SK-N-SH treated with all-trans-retinoic acid at 6 μM for 48 hours (cell line): ENCODE results near the gene CNNM1.

Experiments
- ATAC-seq: fragments of 200-7000 bp; cut with Tn5 transposase; 3 replicates; pipeline ENCODE4 v1.9.1; 2020; ENCODE audit warnings: mild to moderate bottlenecking, moderate library complexity
- ARNTL ChIP-seq: fragments of 450-650 bp; formaldehyde crosslinking; IDR thresholded peaks from 2 replicates; pipeline ENCODE4 v1.5.0; 2020; ENCODE audit warnings: low read depth, mild to moderate bottlenecking, moderate library complexity, borderline replicate concordance
- BACH2 ChIP-seq: fragments of 250-450 bp; sonication (Bioruptor Pico); IDR thresholded peaks from 2 replicates; pipeline ENCODE4 v1.9.0; 2021; ENCODE audit warnings: mild to moderate bottlenecking, borderline replicate concordance
- CSDC2 ChIP-seq: fragments of 250-450 bp; sonication (Bioruptor Pico); IDR thresholded peaks from 2 replicates; pipeline ENCODE4 v1.5.0; 2020; ENCODE audit warnings: mild to moderate bottlenecking, moderate library complexity
- ESRRG ChIP-seq: fragments of 250-450 bp; sonication (Bioruptor Pico); IDR thresholded peaks from 2 replicates; pipeline ENCODE4 v1.6.1; 2021; ENCODE audit warnings: mild to moderate bottlenecking
- GLIS3 ChIP-seq: fragments of 250-450 bp; sonication (Bioruptor Pico); IDR thresholded peaks from 2 replicates; pipeline ENCODE4 v1.5.0; 2020; ENCODE audit warnings: mild to moderate bottlenecking, moderate library complexity
- ISL1 ChIP-seq: fragments of 250-450 bp; sonication (Bioruptor Pico); IDR thresholded peaks from 2 replicates; pipeline ENCODE4 v2.1.2; 2022; ENCODE audit warnings: mild to moderate bottlenecking, moderate library complexity
- OSR1 ChIP-seq: fragments of 250-450 bp; sonication (Bioruptor Pico); IDR thresholded peaks from 2 replicates; pipeline ENCODE4 v1.8.0; 2022; ENCODE audit warnings: moderate library complexity, mild to moderate bottlenecking, inconsistent platforms
- PPARA ChIP-seq: fragments of 250-450 bp; sonication (Bioruptor Pico); IDR thresholded peaks from 2 replicates; pipeline ENCODE4 v1.5.0; 2020; ENCODE audit warnings: mild to moderate bottlenecking, borderline replicate concordance
- RARB ChIP-seq: fragments of 250-450 bp; sonication (Bioruptor Pico); IDR thresholded peaks from 2 replicates; pipeline ENCODE4 v1.8.0; 2021; ENCODE audit warnings: mild to moderate bottlenecking, moderate library complexity
- SNAI2 ChIP-seq: fragments of 250-450 bp; sonication (Bioruptor Pico); IDR thresholded peaks from 2 replicates; pipeline ENCODE4 v1.5.0; 2020; ENCODE audit warnings: mild to moderate bottlenecking, moderate library complexity
- TCF4 ChIP-seq: fragments of 250-450 bp; sonication (Bioruptor Pico); IDR thresholded peaks from 2 replicates; pipeline ENCODE4 v1.8.0; 2021; ENCODE audit warnings: mild to moderate bottlenecking, moderate library complexity, borderline replicate concordance
- TOX ChIP-seq: fragments of 250-450 bp; sonication (Bioruptor Pico); IDR thresholded peaks from 2 replicates; pipeline ENCODE4 v1.8.0; 2021; ENCODE audit warnings: mild to moderate bottlenecking, moderate library complexity, borderline replicate concordance
- ZC3H10 ChIP-seq: fragments of 250-450 bp; sonication (Bioruptor Pico); IDR thresholded peaks from 2 replicates; pipeline ENCODE4 v1.5.1; 2021; ENCODE audit warnings: mild to moderate bottlenecking, moderate library complexity
- ZFP3 ChIP-seq: fragments of 250-450 bp; sonication (Bioruptor Pico); IDR thresholded peaks from 2 replicates; pipeline ENCODE4 v1.5.0; 2020; ENCODE audit warnings: mild to moderate bottlenecking, moderate library complexity
- ZFP30 ChIP-seq: fragments of 450-650 bp; formaldehyde crosslinking; IDR thresholded peaks from 2 replicates; pipeline ENCODE4 v1.5.0; 2022; ENCODE audit warnings: mild to moderate bottlenecking, moderate library complexity
- ZNF565 ChIP-seq: fragments of 450-650 bp; formaldehyde crosslinking; conservative IDR thresholded peaks from 2 replicates; pipeline ENCODE4 v1.5.0; 2020; ENCODE audit warnings: low read depth, mild to moderate bottlenecking, moderate library complexity
- ZNF70 ChIP-seq: fragments of 450-650 bp; formaldehyde crosslinking; IDR thresholded peaks from 2 replicates; pipeline ENCODE4 v1.5.0; 2020; ENCODE audit warnings: mild to moderate bottlenecking, moderate library complexity
- ZNF8 ChIP-seq: fragments of 450-650 bp; formaldehyde crosslinking; IDR thresholded peaks from 2 replicates; pipeline ENCODE4 v1.5.0; 2020; ENCODE audit warnings: mild to moderate bottlenecking, moderate library complexity
- TF ChIP-seq, protein P1 (sequence below): fragments of 250-450 bp; sonication (Bioruptor Pico); IDR thresholded peaks from 2 replicates; pipeline ENCODE4 v1.8.0; 2020; ENCODE audit warnings: mild to moderate bottlenecking, moderate library complexity, borderline replicate concordance
- TF ChIP-seq, protein P2 (sequence below): fragments of 250-450 bp; sonication (Bioruptor Pico); IDR thresholded peaks from 2 replicates; pipeline ENCODE4 v1.5.0; 2020; ENCODE audit warnings: mild to moderate bottlenecking, moderate library complexity
- TF ChIP-seq, protein P3 (sequence below): fragments of 250-450 bp; sonication (Bioruptor Pico); IDR thresholded peaks from 2 replicates; pipeline ENCODE4 v1.5.1; 2021; ENCODE audit warnings: mild to moderate bottlenecking, moderate library complexity
- TF ChIP-seq, protein P4 (sequence below): fragments of 250-450 bp; sonication (Bioruptor Pico); IDR thresholded peaks from 2 replicates; pipeline ENCODE4 v1.5.1; 2020; ENCODE audit warnings: low read depth, mild to moderate bottlenecking, moderate library complexity
- TF ChIP-seq, protein P5 (sequence below): fragments of 250-450 bp; sonication (Bioruptor Pico); IDR thresholded peaks from 2 replicates; pipeline ENCODE4 v1.8.0; 2021; ENCODE audit warnings: low read depth, mild to moderate bottlenecking, moderate library complexity, borderline replicate concordance

The CNNM1 gene

DNA sequence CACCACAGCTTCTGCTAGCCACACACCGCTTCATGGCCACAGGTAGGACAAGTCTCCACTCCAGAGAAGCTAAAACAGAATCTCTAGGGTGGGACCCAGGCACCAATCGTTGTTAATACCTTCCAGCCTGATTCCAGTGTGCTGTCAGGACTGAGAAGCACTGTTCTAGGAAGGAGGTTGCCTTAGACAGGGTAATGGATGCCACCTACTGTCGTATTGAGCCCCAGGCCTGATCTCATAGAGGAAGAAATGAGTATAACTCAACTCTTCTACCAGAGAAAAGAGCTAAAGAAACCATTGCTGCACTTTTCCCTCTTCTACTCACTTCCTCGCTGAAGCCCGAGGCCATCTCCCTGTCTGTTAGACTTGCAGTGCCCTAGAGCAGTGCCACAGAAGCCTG, 31.8 kb downstream of the CNNM1 start:
- TF ChIP-seq OSR1 (no peak), BACH2 (CRISPR knock-in tag) (no peak), ZNF8 (CRISPR knock-in tag) (no peak), ISL1 (CRISPR knock-in tag) (no peak), GLIS3 (CRISPR knock-in tag) (no peak), ARNTL (no peak), TCF4 (CRISPR knock-in tag) (no peak), RARB (CRISPR knock-in tag) (no peak), ESRRG (CRISPR knock-in tag) (no peak), ZFP3 (CRISPR knock-in tag) (no peak), TOX (CRISPR knock-in tag) (no peak), ZNF70 (CRISPR knock-in tag) (no peak), ZFP30 (CRISPR knock-in tag) (no peak), SNAI2 (CRISPR knock-in tag) (no peak)
- TF ChIP-seq, protein P1, sequence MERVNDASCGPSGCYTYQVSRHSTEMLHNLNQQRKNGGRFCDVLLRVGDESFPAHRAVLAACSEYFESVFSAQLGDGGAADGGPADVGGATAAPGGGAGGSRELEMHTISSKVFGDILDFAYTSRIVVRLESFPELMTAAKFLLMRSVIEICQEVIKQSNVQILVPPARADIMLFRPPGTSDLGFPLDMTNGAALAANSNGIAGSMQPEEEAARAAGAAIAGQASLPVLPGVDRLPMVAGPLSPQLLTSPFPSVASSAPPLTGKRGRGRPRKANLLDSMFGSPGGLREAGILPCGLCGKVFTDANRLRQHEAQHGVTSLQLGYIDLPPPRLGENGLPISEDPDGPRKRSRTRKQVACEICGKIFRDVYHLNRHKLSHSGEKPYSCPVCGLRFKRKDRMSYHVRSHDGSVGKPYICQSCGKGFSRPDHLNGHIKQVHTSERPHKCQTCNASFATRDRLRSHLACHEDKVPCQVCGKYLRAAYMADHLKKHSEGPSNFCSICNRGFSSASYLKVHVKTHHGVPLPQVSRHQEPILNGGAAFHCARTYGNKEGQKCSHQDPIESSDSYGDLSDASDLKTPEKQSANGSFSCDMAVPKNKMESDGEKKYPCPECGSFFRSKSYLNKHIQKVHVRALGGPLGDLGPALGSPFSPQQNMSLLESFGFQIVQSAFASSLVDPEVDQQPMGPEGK, result no peak
- TF ChIP-seq, protein P2, sequence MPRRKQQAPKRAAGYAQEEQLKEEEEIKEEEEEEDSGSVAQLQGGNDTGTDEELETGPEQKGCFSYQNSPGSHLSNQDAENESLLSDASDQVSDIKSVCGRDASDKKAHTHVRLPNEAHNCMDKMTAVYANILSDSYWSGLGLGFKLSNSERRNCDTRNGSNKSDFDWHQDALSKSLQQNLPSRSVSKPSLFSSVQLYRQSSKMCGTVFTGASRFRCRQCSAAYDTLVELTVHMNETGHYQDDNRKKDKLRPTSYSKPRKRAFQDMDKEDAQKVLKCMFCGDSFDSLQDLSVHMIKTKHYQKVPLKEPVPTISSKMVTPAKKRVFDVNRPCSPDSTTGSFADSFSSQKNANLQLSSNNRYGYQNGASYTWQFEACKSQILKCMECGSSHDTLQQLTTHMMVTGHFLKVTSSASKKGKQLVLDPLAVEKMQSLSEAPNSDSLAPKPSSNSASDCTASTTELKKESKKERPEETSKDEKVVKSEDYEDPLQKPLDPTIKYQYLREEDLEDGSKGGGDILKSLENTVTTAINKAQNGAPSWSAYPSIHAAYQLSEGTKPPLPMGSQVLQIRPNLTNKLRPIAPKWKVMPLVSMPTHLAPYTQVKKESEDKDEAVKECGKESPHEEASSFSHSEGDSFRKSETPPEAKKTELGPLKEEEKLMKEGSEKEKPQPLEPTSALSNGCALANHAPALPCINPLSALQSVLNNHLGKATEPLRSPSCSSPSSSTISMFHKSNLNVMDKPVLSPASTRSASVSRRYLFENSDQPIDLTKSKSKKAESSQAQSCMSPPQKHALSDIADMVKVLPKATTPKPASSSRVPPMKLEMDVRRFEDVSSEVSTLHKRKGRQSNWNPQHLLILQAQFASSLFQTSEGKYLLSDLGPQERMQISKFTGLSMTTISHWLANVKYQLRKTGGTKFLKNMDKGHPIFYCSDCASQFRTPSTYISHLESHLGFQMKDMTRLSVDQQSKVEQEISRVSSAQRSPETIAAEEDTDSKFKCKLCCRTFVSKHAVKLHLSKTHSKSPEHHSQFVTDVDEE (CRISPR knock-in tag), result no peak
- TF ChIP-seq, protein P3, sequence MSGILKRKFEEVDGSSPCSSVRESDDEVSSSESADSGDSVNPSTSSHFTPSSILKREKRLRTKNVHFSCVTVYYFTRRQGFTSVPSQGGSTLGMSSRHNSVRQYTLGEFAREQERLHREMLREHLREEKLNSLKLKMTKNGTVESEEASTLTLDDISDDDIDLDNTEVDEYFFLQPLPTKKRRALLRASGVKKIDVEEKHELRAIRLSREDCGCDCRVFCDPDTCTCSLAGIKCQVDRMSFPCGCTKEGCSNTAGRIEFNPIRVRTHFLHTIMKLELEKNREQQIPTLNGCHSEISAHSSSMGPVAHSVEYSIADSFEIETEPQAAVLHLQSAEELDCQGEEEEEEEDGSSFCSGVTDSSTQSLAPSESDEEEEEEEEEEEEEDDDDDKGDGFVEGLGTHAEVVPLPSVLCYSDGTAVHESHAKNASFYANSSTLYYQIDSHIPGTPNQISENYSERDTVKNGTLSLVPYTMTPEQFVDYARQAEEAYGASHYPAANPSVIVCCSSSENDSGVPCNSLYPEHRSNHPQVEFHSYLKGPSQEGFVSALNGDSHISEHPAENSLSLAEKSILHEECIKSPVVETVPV (CRISPR knock-in tag), result no peak
- TF ChIP-seq, protein P4, sequence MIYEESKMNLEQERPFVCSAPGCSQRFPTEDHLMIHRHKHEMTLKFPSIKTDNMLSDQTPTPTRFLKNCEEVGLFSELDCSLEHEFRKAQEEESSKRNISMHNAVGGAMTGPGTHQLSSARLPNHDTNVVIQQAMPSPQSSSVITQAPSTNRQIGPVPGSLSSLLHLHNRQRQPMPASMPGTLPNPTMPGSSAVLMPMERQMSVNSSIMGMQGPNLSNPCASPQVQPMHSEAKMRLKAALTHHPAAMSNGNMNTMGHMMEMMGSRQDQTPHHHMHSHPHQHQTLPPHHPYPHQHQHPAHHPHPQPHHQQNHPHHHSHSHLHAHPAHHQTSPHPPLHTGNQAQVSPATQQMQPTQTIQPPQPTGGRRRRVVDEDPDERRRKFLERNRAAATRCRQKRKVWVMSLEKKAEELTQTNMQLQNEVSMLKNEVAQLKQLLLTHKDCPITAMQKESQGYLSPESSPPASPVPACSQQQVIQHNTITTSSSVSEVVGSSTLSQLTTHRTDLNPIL (CRISPR knock-in tag), result no peak
- TF ChIP-seq, protein P5, sequence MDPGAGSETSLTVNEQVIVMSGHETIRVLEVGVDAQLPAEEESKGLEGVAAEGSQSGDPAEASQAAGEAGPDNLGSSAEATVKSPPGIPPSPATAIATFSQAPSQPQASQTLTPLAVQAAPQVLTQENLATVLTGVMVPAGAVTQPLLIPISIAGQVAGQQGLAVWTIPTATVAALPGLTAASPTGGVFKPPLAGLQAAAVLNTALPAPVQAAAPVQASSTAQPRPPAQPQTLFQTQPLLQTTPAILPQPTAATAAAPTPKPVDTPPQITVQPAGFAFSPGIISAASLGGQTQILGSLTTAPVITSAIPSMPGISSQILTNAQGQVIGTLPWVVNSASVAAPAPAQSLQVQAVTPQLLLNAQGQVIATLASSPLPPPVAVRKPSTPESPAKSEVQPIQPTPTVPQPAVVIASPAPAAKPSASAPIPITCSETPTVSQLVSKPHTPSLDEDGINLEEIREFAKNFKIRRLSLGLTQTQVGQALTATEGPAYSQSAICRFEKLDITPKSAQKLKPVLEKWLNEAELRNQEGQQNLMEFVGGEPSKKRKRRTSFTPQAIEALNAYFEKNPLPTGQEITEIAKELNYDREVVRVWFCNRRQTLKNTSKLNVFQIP (CRISPR knock-in tag), result no peak

DNA sequence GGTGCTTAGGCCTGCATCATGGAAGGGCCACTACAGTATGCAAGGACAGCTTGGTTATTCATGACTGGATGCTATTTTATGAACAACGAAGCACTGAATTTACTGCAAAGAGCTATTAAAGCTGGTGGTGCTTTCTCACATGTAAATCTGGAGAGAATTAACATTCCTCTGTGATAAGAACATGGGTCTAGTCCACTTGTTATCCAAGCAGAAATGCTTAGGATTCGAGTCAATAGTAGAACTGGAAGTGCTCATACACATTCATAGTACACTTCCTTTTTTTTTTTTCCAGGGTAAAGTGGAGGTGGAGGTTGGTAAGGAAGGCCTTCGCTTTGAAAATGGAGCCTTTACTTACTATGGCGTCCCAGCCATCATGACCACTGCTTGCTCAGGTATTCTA, 35.0 kb downstream of the CNNM1 start:
- peak; percentile 46 for ATAC-seq
- TF ChIP-seq ISL1 (CRISPR knock-in tag), result peak; percentile 35
- TF ChIP-seq, protein P3 (CRISPR knock-in tag), result no peak

More for the DNA sequence above, 31.8 kb downstream of the CNNM1 start:
- ATAC-seq, result 0 out of 3 replicates have a peak, but pooled peaks have one; percentile 22

DNA sequence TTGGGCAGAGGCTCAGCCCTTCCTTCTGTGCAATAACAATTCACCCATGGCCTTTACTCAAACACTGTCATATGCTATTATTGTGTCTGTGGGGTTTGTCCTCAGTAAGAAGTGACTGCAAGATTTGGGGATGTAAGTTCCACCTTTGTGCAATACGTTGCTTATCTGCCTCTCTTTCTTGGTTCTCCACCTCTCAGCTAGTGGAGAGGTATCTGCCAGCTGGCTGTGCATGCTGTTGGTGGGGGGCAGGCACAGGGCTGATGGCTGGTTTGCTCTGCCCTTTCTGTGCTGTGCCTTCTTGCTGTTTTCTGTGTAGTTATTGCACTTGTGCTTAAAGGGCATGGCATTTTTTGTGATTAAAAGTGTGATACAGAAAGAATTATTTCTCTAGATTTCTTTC, 36.2 kb downstream of the CNNM1 start:
- no peak for ATAC-seq
- no peak for TF ChIP-seq ZNF565 (CRISPR knock-in tag)
- no peak for TF ChIP-seq ISL1 (CRISPR knock-in tag)
- TF ChIP-seq ZC3H10 (CRISPR knock-in tag), result no peak
- no peak for TF ChIP-seq BACH2 (CRISPR knock-in tag)
- no peak for TF ChIP-seq TOX (CRISPR knock-in tag)
- no peak for TF ChIP-seq SNAI2 (CRISPR knock-in tag)
- no peak for TF ChIP-seq PPARA (CRISPR knock-in tag)
- no peak for TF ChIP-seq TCF4 (CRISPR knock-in tag)
- TF ChIP-seq ZFP30 (CRISPR knock-in tag), result no peak
- TF ChIP-seq ARNTL, result no peak
- no peak for TF ChIP-seq RARB (CRISPR knock-in tag)
- TF ChIP-seq, protein P2 (CRISPR knock-in tag), result no peak
- TF ChIP-seq, protein P3 (CRISPR knock-in tag), result no peak
- no peak for TF ChIP-seq CSDC2
